HuH-7.5 (cell line): ENCODE results near the gene DAAM2.

Experiments used
- DNase-seq: peaks from one replicate; pipeline ENCODE4 v3.0.0; 2011; ENCODE audit warnings: low spot score

DAAM2 gene

DNA sequence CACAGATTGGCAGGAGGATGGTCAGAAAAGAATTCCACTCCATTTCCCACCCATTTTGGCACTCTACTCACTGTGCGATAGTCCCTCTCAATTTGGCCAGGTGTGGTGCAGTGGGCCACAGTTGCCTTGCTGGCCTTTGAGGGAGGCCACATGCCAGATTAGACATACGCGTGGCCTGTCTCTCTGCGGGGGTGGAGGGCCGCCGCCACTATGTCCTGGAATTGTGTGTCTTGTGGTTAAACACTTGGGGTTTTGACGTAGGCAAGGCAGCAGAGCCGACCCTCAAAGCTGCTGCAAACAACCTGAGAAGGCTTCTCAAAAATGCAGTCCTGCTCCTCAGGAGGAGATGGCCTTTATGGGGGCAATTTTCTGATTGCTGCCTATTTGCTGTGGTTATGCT is 4.9 kb upstream of the DAAM2 start:
- DNase-seq = no peak

DNA sequence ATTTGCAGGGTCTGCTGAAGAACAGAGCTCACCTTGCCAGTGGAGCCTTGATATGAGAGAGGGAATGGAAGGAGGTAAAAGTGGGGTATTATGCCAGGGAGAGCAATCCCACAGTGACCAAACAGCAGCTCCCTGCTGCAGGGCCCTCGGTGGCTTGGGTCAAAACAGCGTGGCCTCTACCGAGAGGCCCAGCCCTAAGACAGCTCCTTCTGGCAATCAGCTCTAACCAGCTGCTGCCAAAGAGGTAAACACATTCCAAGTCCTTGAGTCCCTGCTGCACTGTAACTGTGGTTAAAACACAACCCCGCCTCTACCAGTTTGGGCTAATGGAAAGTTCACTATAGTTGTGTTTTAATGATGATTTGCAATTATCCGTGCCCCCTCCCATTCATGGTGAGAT is 1.4 kb upstream of the DAAM2 start:
- DNase-seq = no peak

DNA sequence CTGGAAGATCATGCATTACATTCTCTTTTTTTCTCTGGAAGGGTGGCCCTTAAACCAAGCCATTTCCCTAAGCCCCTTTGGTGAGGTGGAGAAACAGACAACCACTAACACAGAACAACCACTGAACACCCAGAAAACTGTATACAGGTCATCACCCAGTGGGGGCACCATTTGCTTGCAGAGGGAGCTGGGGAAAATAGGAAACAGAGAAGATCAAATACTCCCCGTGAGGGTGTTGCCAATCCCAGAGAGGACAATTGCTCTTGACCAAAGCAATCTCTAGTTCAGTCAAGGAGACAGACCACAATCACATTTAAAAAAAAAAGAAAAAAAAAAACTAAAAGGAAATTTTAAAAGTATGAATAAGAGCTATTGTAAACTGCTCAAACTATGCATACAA is 865 bp upstream of the DAAM2 start:
- DNase-seq = no peak

DNA sequence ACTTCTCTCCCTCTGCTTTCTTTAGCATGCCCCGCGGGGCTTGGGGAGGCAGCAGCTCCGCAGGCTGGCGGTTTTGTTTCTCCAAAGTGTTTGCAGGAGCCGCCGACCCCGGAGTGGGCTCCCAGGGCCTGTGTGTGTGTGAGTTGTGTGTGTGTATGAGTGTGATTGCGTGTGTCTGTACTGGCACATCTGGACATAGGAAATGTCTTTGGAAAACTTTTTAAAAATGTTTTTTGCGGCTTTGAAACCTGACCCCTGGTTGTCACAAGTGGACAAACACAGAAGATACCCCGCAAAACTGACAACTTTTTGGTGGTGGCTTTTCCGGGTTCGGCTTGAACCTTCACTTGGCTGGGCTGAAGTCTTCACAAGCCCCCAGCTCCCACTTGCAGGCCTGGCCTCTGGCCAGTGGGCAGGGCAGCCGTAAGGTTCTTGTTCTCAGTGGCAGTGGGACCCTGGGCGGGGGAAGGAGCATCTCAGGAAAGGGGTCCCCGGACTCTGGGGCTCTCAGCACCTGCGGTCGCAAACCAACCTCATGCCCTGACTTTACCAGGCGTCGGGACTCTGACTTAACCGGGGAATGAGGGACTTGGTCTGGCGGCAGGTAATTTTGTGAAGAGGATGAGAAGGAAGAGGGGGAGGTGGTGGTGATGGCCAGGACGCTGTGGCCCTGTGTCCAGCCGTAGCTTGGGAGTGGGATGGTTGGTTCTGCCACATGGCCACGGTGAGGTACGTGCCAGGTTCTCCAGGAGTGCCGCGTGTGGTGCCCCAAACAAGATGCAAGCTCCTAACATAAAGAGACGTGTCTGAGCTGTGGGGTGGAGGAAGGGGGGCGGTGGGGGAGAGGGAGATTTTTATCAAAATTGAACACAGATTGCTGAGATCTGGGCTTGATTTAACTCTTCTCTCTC is 619 bp downstream of the DAAM2 start:
- no peak for DNase-seq

DNA sequence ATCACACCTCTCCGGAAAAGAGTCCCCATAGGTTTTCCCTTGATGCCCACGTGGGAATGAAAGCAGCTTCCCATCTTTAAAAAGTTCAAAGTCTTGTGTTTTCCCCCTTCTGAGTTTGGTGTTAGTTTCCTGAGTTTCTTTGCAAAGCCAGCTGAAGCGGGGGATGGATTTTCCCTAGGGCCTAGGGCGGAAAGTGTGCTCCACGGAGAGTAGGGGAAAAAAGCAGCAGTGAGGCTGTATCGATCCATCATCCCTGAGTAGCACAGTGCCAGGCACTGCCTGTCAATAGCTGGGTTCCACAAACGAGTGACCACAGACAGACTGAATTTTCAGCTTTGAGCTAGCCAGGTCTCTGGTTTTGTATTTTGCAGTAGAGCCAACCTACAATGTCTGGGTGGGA is 1.3 kb downstream of the DAAM2 start:
- DNase-seq = no peak

DNA sequence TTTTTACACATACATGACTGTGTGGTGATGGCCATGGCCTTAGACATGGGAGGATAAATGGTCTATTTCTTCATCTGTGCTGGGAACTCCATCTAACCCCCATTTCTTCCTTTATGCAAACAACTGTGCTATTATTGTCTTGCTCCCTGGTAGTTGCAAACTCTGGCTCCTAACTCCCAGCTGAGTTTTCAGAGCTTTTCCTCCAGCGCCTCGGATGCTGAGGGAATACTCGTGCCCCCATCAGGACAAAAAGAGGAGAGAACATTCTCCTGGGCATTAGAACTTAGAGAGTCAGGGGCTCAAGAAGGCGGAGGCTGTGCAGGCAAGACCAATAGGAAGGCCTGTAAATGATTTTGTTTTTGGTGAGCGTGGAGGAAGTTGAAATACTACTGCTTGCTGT is 2.1 kb downstream of the DAAM2 start:
- DNase-seq = no peak

DNA sequence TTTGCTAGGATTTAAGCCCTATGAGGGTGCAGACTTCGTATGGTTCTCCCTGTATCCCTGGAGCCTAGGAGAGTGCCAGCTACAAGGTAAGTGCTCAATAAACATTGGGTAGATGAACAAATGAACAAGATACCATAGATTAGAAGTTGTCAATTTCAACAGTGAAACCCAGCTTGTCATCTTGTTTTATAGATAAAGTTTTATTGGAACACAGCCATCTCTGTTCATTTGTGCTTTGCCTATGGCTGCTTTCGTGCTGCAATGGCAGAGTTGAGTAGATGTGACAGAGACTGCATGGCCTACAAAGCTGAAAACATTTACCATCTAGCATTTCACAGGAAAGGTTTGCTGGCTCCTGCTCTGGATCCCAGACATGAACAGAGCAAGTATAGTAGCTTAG is 5.6 kb downstream of the DAAM2 start:
- no peak for DNase-seq

DNA sequence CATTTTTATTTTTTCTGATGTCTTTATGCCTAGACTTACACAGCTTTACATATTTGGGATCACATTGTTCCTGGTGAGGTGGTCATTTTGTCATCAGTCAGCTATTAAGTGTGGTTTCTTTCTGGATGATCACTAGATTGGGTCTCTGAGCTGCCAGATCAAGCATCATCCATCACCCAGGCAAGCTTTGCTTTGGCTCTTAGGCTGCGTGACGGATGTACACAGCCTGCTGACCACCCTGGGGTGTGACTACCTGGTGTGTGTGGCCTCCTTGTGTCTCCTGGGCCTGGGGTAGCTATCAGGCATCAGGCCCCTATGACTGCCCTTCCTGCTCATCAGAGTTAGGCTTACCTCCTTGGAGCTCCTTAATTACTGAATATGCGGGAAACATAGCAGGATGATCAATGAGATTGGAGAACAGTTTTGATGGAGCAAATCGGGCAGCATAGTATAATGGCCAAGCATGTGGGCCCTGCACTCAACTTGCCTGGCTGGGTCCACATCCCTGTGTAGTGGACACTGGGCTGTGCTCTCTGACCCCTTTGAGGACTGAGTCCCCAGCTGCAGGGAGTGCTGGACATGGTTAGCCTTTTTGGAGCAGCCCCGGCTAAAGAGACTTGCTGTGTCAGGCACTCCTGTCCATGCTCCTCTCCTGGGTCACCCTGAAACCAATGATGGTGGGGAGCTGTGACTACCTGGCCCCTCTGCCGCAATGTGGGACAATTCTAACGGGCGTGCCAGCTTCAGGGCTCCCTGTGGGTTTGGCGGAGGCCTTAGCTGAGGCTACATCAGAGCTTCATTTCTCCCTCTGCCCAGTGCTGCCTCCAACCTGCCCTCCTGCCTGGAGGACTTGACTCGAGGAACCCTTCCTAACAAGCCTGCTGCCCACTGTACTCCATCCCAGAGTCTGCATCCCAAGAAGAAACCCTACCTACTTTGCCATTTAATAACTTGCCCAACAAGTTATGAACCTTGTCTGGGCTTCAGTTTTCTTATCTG is 8.2 kb downstream of the DAAM2 start:
- DNase-seq = no peak

DNA sequence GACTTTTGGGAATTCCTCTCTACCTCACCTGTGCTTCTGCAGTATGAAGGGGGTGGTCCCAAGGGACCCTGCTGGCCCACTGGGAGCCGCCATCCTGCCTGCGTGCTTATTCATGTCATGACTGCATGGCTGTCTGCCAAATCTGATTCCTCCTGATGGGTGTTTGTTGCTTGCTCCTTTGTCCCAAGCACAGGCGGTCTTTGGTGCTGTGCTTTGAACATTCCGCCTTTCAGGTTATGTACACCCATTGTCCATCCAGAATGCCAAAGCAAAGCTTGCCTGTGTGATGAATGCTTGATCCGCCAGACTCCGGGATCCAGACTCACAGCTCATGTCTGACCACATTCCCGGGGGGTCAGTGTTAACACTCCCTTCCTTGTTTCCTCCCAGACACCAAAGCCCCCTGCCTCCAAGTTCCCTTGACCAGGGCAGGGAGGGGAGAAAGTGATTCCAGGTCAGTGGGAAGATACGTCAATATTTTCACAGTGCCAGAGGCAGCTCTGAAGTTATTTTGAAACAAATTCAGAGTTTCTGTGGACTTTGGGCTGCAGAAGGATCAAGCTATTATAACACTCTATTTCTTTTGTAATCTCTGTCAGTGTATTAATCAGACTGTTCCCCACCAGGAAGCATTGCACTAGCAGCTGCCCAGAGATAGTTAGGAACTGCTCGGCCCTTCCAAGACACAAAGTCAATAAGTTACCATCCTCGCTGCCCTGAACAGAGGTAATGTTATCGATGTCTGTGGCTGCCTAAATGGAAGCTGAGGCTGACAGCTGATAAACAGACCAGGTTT is 9.5 kb downstream of the DAAM2 start:
- DNase-seq = no peak

DNA sequence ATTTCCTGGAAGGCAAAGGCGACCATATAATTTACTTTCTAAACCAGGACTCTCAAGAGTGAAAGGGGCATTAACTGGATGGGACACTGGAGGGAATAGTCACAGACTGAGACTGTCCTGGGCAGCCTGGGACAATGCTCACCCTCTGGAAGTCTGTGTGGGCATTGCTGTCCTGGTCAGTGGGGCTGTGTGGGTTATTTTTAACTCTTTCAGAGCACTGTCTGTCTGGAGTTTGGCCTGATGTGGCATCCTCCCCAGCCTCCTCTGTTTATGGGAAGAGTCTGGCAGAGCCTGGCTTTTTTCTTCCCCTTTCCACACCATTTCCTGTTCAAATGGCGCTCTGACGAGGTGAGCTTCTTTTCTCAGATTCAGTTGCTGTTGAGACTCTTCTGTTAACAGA is 11.7 kb downstream of the DAAM2 start:
- no peak for DNase-seq

DNA sequence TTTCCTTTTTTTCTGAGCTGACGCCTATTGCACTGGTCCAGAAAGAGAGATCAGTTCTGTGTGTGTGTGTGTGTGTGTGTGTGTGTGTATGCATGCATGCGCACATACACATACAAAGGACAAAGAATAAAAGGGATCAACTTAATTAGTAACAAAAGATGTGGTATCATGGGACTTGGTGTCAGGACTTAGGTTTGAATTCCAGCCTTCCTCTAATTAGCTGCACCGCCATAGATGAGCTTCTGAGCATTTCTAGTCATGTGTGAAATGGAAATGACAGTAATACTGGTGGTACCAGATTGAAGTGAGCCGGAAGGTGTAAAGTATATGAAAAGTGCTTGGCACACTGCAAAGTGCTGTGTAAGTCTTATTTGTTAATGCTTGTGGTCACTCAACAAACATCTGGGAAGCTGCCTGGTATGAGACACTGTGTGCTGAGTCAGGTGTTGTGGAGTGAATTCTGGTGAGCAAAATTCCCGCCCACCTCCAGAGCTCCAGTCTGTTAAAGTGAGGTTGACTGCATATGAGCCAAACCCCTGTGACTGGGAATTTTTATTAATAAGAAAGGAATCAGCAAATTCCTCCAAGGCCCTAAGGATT is 12.4 kb downstream of the DAAM2 start:
- no peak for DNase-seq

DNA sequence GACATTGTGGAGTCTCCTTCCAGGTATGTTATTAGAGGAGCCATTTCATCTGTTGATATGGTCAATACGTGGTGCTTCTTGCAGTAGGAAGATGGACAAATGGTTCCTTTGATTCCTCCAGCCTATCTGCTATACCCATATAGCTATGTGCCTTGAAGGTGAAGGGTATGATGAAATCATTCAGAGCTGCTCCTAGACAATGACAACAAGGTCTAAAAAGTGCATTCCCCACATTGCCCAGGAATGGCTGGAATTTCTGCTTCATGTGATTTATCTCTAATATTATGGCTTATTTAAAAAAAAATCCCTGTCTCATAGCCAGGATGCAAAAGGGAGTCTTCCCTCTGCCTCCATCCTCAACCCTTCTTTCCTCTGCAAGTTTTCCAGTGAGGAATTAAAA is 14.1 kb downstream of the DAAM2 start:
- no peak for DNase-seq

DNA sequence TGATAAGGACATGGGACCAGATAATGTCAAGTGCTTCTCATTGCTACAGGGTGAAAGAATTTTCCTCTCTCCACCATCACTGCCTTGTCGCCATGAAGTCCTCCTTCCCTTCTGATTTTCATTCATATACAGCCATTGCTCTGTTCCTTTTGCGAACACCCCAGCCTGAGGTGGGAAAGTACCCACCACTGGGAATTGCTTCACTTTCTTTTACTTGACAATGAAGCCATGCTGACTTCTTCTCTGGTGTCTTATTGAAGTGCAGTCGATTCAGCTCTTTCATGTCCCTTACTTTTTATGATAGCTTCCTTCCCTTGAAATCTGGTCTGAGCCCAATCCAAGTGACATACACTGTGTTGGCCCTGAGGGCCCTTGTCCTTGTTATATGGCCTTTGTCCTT is 16.2 kb downstream of the DAAM2 start:
- no peak for DNase-seq

DNA sequence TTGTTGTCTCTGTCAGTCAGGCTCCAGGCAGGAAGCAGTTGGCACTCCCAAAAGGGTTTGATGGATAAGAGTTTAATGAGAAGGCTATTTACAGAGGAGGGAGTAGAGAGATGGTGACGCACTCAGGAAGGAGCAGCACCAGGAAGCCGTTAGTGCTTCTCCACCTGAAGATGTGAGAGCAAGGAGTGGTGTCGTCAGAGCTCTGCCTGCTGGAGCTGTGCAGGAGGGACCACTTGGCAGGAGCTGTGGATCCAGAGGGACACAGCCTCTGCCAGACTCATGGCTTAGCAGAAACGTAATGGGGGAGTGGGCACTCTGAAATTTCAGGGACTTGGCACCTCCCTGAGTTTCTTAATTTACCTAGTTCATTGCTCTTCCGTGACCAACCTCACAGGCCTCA is 16.8 kb downstream of the DAAM2 start:
- DNase-seq = no peak

DNA sequence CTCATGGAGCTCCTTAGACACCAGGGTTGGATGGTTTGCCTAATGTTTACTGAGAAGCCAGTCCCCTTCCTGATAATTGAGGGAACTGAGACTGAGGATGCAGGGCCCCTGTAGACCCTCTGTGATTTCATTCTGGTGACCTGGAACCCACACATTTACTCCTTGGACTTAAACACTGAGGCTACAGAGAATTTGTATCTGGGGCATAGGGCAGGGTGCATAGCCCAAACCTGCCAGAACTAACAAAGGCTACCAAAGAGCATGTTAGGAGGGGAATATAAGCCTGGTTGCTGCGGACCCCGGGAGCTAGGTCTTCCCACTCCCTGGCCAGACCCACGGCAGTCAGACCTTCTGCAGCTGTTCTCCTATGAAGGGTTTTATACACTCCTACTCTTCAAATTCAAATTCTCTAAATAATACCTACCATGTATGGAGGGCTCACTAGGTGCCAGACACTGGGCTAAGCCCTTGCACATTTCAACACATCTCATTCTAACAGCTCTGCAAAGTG is 19.7 kb downstream of the DAAM2 start:
- no peak for DNase-seq

DNA sequence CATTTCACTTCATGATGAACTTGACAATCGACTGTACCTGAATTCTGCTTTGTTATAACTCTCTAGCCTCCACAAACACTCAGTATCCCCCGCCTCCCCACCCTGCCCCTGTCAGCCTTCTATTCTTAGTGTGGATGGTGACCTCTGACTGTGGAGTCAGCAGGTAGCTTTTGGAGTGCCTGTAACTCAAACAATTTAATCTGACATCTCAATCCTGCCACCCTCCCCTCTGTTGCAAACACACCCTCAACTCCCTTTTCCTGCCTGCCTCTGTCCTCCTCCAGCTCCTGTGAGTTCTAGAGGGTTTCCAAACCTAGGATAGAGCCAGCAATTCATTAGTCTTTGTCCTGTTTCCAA is 20.3 kb downstream of the DAAM2 start:
- no peak for DNase-seq

DNA sequence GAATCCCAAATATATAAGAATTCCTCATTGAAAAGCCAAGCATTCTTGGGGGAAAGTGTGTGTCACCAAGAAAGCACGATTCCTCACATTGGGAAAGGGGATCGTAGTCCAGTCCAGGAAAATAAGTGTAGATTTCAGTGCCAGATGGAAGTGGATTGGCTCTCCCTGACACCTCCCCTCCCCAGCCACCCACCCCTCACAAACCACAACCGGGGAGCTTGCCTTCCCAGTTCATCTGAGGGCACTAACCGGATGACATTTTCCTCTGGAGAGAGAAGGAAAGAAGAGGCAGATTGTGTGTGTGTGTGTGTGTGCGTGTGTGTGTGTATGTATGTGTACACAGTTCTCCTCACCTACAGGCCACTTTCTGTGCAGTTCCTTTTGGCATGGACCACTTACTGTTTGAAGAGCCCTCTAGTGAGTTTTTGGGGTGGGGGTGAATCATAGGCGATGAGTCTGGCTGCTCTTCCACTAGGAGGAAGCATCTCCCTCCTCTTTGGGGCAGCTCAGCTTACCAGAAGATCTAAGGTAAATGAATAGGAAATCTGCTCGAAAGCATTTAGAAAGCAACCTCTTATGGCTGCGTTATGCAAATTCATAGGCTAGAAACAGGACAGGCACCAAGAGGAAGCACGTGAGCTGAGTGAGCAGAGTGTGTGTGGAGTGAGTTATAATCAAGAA is 20.8 kb downstream of the DAAM2 start:
- no peak for DNase-seq

DNA sequence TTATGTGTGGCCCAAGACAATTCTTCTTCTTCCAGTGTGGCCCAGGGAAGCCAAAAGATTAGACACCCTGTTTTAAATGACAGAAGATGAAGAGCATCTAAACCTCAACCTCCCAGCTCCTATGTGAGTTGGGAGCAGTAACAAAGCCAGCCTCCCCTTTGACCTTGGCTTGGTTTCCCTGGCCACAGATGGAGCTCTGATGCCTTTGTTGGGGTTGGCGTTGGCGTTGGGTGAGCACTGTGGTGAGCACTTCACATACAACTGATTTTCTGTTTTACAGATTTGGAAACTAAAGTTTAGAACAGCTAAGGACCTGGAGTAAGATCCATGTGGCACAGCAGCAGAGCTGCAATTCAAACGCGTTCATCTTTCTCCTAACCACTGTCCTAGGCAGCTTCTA is 22.1 kb downstream of the DAAM2 start:
- DNase-seq = no peak

DNA sequence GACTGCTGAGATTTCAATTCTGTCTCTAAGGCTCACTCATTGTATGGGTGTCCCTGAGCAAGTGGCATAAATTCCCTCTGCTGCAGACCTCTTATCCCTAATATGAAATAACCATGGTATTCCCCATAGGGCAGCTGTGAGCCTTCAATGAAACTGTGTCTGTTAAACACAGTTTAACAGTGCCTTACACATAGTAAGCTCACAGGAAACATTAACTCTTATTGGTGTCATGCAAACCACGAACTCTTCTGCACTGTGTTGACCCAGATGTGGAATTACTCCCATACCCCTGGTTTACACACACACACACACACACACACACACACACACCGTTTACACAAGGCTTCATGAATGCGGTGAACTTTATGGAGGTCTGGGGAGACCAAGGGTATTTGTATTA is 23.2 kb downstream of the DAAM2 start:
- no peak for DNase-seq

DNA sequence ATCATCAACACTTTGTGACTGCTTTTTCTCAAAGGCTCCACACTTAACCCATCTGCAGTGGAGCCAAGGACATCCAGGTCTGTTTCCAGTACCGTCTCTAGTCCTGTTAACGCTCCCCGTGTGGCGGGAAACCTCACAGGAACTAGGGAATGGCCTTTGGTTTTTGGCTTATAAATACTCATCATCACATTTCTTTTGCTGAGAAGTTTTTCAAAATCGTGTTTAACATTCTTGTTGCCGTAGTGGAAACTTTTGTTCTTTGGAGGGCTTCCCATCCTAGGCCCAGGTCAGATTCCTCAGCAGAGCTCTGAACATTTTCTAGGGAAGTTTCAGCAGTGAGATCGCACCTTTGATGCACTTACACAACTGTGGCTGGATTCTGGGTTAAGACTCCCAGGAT is 24.6 kb downstream of the DAAM2 start:
- DNase-seq = no peak

DNA sequence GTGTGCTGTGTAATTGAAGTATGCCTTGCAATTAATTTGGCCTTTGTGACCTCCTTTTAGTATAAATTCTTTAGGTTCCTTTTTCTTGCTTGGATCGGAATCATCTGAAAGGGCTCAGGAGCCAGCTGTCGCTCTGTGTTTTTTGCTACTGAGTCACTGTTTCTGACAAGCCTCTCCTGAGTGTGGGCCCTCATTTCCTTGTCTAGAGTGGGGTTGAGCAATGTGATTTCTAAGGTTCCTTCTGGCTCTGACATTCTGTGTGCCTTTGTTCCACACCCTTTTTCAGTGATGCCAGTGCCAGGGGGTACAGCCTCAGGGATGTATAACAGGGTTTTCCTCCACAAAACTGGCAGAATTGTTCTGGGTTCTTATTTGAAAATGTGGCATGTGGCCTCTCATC is 26.5 kb downstream of the DAAM2 start:
- no peak for DNase-seq
